ENCODE results near the gene PTPRN2.
"Not testable (repeated sequence)": the region's sequence is repeated elsewhere in the genome, so short reads cannot be mapped to it uniquely, and the experiment has no call there.

PTPRN2 gene

DNA sequence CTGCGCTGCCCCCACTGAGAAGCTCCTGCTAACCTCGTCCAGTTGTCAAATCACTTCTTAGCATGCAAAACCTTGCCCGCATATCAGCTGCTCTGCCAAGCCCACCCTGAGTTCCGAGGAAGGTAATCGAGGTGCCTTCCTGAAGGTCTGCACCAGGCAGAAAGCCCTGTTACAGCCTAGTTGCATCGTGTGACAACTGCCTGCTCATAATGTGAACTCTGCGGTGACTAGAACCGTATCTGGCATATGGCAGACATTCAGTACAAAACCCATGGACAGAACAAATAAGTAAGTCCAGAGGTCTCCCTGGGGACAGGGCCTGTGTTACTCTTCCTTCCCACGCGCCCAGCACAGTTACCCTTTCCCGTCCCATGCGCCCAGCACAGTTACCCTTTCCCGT is 856.5 kb downstream of the PTPRN2 start:
- TF ChIP-seq, protein P1, sequence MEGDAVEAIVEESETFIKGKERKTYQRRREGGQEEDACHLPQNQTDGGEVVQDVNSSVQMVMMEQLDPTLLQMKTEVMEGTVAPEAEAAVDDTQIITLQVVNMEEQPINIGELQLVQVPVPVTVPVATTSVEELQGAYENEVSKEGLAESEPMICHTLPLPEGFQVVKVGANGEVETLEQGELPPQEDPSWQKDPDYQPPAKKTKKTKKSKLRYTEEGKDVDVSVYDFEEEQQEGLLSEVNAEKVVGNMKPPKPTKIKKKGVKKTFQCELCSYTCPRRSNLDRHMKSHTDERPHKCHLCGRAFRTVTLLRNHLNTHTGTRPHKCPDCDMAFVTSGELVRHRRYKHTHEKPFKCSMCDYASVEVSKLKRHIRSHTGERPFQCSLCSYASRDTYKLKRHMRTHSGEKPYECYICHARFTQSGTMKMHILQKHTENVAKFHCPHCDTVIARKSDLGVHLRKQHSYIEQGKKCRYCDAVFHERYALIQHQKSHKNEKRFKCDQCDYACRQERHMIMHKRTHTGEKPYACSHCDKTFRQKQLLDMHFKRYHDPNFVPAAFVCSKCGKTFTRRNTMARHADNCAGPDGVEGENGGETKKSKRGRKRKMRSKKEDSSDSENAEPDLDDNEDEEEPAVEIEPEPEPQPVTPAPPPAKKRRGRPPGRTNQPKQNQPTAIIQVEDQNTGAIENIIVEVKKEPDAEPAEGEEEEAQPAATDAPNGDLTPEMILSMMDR (IDR thresholded peaks at IDR 0.05; ENCODE audit: insufficient read depth, missing control alignments), result no peak
- FAIRE-seq, result no peak
- no peak for DNase-seq (ENCODE audit: insufficient read length, low spot score)

DNA sequence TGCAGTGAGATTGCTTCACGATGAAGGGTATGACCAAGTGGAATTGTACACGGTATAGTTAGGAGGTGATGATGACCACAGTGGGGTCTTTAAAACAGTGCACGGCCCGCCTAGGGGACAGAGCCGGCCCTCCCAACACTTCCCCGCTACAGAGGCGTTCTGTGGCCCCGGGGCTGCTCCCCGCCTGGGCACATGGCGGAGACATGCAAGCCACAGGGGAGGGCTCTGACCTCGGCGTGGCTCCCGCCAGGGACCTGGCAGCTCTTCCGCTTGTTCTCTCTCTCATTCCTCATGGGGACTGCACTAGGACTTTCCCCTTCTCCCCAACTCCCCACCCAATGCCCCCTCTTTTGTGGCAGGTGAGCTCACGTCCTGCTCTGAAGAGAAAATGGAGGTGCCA is 857.0 kb downstream of the PTPRN2 start:
- TF ChIP-seq, protein P1 (IDR thresholded peaks at IDR 0.05; ENCODE audit: insufficient read depth, missing control alignments), result no peak
- FAIRE-seq (no peak), DNase-seq (ENCODE audit: insufficient read length, low spot score) (no peak)

DNA sequence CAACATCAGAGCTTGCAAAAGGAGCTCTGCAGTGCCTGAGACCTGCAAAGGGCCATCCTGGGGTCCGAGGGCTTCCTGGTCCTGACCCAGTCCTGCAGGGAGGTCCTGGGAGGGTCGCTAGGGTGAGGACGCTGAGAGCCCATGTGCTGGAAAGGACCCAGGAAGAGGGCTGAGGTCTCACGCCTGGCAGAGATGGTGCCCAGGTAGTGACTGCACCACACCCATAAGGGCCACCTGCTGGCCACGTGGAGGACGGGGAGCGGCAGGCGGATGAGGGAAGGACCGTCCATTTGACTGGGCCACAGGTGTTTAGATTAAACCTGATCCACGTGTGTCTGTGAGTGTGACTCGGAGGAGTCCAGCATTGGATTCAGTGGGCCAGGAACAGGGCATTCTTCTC is 858.1 kb downstream of the PTPRN2 start:
- DNase-seq (ENCODE audit: insufficient read length, low spot score), result no peak
- TF ChIP-seq, protein P1 (IDR thresholded peaks at IDR 0.05; ENCODE audit: insufficient read depth, missing control alignments), result no peak
- no peak for FAIRE-seq

DNA sequence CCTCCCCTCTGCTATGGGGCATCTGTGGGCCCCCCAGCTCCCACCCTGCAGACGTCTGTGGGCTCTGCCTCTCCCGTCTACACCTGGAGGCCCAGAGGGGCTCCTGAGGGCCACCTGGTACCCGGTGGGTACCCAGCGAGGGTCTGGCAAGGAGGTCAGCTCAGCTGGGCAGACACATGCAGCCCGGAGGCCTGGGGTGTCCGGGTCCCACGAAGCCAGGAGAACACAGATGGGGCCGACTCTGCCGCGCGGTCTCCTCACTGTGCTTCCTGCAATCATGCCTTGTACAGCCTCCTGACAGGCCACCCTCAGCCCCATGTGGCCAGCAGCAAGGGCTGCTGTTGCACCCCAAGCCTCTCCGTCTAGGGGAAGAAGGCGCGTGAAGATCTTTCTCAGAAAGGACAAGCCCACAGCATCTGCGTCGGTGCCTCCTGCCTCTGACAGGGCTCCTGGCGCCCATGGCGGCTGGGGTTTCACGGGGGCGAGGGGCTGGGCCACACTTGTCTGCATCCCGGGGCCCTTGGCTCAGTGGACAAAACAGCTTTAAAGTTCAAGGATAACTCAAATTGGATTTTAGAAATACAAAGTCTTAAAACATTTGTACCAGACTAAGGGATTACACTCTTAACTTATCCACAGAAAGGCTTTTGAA is 859.5 kb downstream of the PTPRN2 start:
- no peak for FAIRE-seq
- no peak for DNase-seq (ENCODE audit: insufficient read length, low spot score)
- TF ChIP-seq, protein P1 (IDR thresholded peaks at IDR 0.05; ENCODE audit: insufficient read depth, missing control alignments), result no peak

DNA sequence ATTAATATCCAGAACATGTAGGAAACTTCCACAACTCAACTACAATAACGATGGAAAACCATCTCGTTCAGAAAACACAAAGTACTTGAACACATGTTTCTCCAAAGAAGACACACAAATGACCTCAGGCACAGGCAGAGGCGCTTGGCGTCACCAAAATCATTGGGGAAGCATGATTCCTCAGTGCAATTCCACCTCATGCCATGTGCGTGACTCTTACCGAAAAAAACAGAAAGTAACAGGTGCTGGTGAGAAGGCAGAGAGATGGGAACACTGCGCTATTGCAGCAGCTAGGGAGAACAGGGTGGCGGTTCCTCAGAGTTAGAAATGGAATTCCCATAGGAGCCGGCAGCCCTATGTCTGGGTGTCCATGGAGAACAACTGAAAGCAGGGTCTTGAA is 860.9 kb downstream of the PTPRN2 start:
- TF ChIP-seq, protein P1 (IDR thresholded peaks at IDR 0.05; ENCODE audit: insufficient read depth, missing control alignments), result no peak
- DNase-seq (ENCODE audit: insufficient read length, low spot score) (no peak), FAIRE-seq (no peak)

DNA sequence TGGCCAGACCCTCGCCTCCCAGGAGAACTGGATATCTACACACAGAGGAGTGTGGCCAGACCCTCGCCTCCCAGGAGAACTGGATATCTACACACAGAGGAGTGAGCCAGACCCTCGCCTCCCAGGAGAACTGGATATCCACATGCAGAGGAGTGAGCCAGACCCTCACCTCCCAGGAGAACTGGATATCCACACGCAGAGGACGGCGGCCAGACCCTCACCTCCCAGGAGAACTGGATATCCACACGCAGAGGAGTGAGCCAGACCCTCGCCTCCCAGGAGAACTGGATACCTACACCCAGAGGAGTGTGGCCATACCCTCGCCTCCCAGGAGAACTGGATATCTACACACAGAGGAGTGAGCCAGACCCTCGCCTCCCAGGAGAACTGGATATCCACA is 862.3 kb downstream of the PTPRN2 start:
- FAIRE-seq; DNase-seq (ENCODE audit: insufficient read length, low spot score): not testable (repeated sequence)

DNA sequence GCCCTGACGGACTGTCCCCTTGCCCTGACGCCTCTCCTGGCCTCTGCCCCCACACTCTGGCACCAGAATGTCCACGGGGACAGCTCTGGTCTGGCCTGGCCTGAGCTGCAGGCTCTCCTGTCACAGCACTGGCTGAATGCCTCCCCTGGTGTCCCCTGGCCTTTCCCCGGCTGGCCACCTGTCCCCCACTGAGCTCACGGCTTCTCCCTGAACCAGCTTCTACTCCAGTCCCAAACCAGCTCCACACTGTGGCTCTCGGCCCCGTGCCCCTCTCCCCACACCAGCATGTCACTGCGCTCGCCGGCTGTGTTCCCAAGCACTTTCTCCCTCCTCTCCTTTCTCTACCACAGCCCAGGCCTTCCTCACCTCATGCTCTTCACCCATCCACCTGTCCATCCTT is 864.4 kb downstream of the PTPRN2 start:
- DNase-seq (ENCODE audit: insufficient read length, low spot score) (no peak), FAIRE-seq (no peak)
- TF ChIP-seq, protein P1 (IDR thresholded peaks at IDR 0.05; ENCODE audit: insufficient read depth, missing control alignments), result no peak
